ENCODE measurements around the gene DAPK1.

The DAPK1 gene

DNA sequence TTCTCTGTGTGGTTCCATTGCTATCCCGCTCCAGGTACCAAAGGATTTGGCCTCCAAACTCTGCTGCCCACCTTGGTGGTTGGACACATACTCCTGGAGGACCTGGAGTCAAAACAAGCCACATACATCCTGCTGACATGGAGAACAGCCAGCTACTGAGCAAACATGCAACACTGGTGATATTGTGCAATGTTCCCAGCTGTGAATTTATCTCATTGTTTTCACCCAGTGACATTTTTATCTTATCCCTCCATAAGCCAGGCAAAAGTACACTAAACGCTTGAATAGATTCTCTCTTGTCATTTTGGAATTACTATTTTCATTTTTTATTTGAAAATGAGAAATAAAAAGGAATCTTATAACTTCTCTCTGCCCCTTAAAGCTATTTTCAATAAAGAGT is 217.2 kb downstream of the DAPK1 start:
- Mint-ChIP-seq H3K4me1 (no peaks in the 10 kb centered on the region), H3K9me3 (no peaks in the 10 kb centered on the region), H3K27me3 (peaks cover 13% of the 10 kb centered on the region), H3K27ac (no peak overlapping the region), H3K4me3 (no peak overlapping the region)
- DNase-seq: no peak
- no peak for ATAC-seq

DNA sequence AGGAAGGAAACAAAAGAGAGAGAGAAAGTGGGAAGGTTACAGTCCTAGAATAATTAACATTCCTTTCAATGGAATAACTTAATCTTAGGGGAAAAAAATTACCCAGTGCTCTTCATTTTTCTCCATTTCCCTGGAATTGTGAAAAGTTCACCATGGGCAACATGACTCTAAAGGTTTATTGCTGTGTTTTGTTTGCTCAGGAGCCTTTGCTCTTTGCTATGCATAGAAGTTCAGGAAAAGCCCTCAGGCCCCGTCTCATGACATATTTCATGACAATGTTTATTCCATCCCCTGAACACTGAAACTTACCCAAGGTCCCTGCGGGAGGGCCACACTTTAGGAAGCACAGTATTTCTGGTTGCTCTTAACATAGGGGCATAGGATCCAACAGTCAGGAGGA is 218.5 kb downstream of the DAPK1 start:
- no peak for ATAC-seq
- no peak overlapping the region for H3K4me3 Mint-ChIP-seq
- no peak for DNase-seq
- peaks cover 15% of the 10 kb centered on the region for H3K27me3 Mint-ChIP-seq
- no peaks in the 10 kb centered on the region for H3K4me1 Mint-ChIP-seq
- no peaks in the 10 kb centered on the region for H3K9me3 Mint-ChIP-seq
- H3K27ac Mint-ChIP-seq: no peak overlapping the region

DNA sequence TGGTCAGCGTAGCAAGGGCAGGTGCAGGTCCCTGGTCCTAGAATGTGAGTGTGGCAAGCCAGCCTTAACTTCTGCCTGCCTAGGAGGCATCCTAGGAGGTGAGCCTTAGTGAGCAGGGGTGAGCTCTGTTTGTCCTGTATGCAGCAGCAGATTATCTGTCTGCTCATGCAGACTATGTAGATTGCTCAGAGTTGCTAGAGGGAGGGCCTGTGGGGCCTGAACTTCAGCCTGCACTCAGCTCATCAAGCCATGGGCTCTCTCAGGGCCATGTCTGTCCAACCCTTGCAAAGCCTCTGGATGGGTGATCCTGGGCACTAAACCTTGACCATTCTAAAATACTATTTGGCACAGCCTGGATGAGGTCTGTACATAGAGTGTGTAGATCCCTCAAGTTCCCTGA is 219.8 kb downstream of the DAPK1 start:
- peaks cover 26% of the 10 kb centered on the region for H3K27me3 Mint-ChIP-seq
- DNase-seq (no peak), ATAC-seq (peak; percentile 20)
- H3K9me3 Mint-ChIP-seq: no peaks in the 10 kb centered on the region
- no peak overlapping the region for H3K27ac Mint-ChIP-seq
- no peak overlapping the region for H3K4me3 Mint-ChIP-seq
- no peaks in the 10 kb centered on the region for H3K4me1 Mint-ChIP-seq

DNA sequence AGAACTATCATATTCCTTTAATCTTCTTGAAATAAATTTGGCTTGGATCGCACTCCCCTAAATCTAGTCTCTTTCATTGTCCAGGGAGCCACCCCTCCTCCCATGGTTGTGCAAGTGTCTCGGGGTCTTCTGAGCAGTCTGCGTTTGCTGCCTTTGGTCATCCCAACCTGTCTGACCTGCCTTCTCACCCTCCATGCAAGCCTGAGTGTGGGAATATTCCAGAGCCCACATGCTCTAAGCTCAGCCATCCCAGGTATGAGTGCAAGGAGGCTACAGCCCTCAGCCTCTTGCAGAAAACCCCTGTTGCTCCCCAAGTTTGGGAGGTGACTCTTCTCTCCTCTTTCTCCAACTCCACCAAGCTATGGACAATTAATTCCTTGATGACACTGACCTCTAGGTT is 220.6 kb downstream of the DAPK1 start:
- DNase-seq: no peak
- no peaks in the 10 kb centered on the region for H3K9me3 Mint-ChIP-seq
- H3K4me1 Mint-ChIP-seq: no peaks in the 10 kb centered on the region
- H3K4me3 Mint-ChIP-seq: no peak overlapping the region
- ATAC-seq: no peak
- no peak overlapping the region for H3K27ac Mint-ChIP-seq
- H3K27me3 Mint-ChIP-seq: peaks cover 26% of the 10 kb centered on the region

DNA sequence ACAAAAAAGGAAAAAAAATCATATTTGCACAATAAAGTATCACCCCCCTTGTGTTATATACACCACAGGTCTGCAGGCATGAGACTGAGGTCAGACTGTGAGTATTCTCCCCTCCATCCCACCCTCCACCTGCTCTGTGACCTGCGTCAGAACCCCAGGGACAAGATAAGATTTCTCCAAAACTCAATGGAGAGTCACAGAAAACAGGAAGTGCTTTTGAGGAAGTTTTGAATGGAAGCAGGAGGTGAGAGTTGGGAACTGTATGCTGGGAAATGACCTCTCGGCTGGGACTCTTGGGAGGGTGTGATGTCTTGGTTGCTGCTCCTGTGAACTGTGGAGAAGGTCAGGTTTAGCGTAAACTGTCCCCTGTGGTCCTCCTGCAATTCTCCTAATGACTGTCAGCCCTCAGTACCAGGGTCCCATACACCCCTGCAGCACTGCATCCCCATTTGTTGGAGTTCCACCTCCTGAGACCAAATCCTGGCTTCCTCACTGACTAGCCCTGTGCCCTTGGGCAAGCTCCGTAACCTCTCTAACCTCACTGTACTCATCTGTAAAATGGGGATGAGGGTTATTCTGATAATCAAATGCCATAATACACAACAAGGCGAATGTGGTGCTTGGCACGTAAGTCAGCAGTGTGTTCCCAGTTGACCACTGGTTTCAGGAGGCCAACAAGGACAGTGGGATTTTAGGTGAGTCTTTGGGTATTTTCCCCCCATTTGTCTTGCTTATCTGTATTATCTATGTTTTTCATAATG is 221.4 kb downstream of the DAPK1 start:
- Mint-ChIP-seq H3K4me1 (no peaks in the 10 kb centered on the region), H3K4me3 (no peak overlapping the region), H3K27me3 (peaks cover 28% of the 10 kb centered on the region), H3K9me3 (no peaks in the 10 kb centered on the region), H3K27ac (no peak overlapping the region)
- ATAC-seq (no peak), DNase-seq (no peak)

DNA sequence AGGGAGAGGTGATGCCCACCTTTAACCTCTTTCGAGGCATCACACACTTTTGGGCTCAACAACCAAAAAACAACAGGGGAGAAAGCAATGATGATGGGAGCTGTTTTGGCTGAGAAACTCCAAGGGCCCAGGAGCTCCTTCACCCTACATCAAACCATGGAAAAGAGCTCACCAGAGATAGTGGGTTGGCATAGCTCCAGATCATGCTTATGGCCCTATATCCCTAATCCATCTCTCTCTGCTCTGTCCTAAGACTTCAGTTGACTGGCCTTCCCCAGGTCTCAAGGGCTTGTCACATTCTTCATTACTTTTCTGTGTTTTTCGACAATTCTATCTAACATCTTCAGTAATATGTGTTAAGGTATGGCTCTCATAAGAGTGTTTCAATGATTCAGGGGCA is 222.5 kb downstream of the DAPK1 start:
- ATAC-seq: no peak
- Mint-ChIP-seq H3K27ac (no peak overlapping the region), H3K4me1 (no peaks in the 10 kb centered on the region), H3K27me3 (peaks cover 40% of the 10 kb centered on the region), H3K9me3 (no peaks in the 10 kb centered on the region), H3K4me3 (no peak overlapping the region)
- DNase-seq: no peak

DNA sequence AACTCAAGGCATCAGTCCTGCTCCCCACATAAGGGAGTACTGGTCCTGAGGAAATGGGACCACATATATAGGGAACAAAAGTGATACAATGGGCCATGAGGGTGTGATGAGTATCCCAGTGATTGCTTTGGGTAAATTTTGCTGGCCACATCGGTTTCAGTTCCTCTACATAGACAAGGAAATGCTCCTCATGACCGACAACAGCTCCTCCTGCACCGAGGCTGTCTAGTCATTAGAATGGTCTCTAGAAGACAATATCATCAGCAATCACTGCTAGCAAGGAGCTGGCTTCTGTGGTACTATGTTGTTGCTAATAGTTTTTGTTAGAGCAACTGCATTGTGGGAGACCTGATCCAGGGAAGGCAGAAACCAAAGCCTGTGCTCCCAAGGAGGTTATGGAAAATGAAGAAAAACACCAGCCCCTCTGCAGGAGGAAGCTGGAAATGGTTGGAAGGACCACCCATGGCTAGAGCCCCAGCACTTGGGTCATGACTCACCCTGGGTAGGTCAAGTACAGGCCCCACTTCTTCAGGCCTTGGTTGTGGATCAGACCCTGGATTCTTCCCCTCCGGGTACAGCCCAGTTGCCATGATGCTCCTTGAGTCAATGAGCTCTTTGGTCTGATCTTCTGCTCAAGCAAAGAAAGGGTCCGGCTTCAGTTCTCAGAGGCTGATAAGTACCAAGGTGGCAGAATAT is 224.9 kb downstream of the DAPK1 start:
- Mint-ChIP-seq H3K27ac (no peak overlapping the region), H3K9me3 (no peaks in the 10 kb centered on the region), H3K4me3 (no peak overlapping the region), H3K4me1 (peaks cover 13% of the 10 kb centered on the region), H3K27me3 (peaks cover 61% of the 10 kb centered on the region)
- DNase-seq (no peak), ATAC-seq (no peak)

DNA sequence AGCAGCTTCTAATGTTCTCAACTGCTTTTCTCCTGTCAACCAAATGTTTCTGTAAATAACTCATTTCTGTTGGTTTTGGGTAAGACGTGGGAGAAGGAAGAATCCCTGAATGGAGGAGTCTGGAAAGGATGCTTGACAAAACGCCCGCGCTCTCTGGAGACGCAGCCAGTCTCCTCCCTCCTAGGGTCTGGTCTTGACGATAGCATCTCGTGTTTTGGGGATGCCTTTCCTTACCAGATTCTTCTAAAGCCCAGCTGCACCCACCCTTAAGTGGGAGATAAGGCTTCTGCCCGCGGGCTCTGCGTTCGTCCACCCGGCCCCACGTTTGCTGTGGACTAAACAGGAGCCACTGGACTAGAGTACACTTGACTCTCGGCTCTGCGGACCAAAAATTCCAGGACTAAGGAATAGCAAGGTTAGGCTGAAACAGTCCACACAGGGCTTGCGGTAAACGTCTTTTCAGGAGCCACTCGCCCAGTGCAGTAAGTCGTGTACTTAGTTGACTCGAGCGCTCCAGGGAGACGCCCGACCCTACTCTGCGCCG is 227.8 kb downstream of the DAPK1 start:
- ATAC-seq: peak; percentile 10
- peak overlapping the region; percentile 82 to 86 for H3K4me3 Mint-ChIP-seq
- no peak overlapping the region for H3K27ac Mint-ChIP-seq
- no peaks in the 10 kb centered on the region for H3K9me3 Mint-ChIP-seq
- peaks cover 13% of the 10 kb centered on the region for H3K4me1 Mint-ChIP-seq
- DNase-seq: no peak
- peaks cover 62% of the 10 kb centered on the region for H3K27me3 Mint-ChIP-seq

DNA sequence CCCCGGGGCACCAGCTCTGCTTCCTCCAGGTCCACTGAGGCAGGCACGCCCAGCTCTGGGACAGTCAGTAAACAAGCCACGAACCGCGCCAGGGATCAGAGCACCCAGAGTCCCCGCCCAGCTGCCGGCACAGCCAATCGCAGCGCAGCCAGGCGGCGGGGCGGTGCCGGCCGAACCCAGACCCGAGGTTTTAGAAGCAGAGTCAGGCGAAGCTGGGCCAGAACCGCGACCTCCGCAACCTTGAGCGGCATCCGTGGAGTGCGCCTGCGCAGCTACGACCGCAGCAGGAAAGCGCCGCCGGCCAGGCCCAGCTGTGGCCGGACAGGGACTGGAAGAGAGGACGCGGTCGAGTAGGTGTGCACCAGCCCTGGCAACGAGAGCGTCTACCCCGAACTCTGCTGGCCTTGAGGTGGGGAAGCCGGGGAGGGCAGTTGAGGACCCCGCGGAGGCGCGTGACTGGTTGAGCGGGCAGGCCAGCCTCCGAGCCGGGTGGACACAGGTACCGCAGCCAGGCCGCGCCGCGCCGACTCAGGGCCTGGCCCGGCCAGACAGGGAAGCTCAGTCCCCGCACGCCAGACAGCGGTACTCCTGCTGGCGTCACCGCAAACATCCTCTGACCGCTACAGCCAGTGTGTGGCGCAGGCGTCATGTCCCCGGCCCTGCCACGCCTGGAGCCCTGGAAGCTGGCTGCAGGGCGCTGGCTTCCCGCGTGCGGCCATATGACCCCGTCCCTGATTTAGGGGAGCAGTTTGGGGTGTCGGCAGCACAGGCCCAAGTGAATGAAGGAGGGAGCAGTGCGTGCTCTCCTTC is 228.4 kb downstream of the DAPK1 start, which contains the start of gene CTSL:
CTSL (plus strand) TSS at position 220 of the 810 bp plus-strand sequence. CDS start 1,485 bp downstream, outside the sequence.
- Mint-ChIP-seq H3K27me3 (peaks cover 67% of the 10 kb centered on the region), H3K27ac (peak within 1 kb of the TSS in 1 of 2 donors; percentile 40), H3K4me3 (peak within 1 kb of the TSS; percentile 82 to 86), H3K9me3 (no peaks in the 10 kb centered on the region), H3K4me1 (peaks cover 13% of the 10 kb centered on the region)
- ATAC-seq: peak; percentile 67
- peak; percentile 5 to 14 for DNase-seq

DNA sequence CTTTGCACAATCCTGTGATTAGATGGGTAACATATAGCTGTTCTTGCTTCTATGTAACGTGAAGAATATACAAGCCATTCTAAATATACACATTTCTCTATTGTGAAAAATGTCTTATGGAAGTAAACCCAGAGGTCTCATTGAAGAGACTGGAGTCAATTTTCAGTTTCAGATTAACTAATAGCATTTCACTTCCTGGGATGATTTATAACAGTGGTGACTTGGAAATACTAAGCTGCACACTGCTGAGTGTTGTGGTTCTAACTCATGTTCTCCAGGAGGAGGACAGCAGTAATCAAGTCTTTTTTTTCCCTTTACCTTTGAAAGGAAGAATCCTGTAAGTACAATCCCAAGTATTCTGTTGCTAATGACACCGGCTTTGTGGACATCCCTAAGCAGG is 231.6 kb downstream of the DAPK1 start:
- H3K27ac Mint-ChIP-seq: no peak overlapping the region
- H3K27me3 Mint-ChIP-seq: peaks cover 76% of the 10 kb centered on the region
- no peak for ATAC-seq
- no peak for DNase-seq
- no peak overlapping the region for H3K4me3 Mint-ChIP-seq
- H3K4me1 Mint-ChIP-seq: peaks cover 13% of the 10 kb centered on the region
- H3K9me3 Mint-ChIP-seq: peaks cover 0 to 6% of the 10 kb centered on the region in 2 donors

DNA sequence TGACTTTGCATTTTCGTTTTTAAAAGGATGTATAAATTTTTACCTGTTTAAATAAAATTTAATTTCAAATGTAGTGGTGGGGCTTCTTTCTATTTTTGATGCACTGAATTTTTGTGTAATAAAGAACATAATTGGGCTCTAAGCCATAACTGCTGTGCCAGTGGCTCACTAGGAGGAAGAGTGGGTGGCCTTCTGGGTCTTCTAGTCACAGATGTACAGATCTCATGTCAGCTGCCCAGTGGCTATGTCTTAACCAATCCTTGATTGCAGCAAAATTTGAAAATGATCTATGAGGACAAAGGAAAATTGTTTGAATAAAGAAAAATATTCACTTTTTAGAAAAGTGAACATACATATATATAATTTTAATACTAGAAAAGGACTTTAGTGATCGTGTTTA is 233.7 kb downstream of the DAPK1 start:
- H3K27ac Mint-ChIP-seq: no peak overlapping the region
- peaks cover 0 to 6% of the 10 kb centered on the region in 2 donors for H3K9me3 Mint-ChIP-seq
- H3K27me3 Mint-ChIP-seq: peaks cover 56% of the 10 kb centered on the region
- no peak overlapping the region for H3K4me3 Mint-ChIP-seq
- no peak for DNase-seq
- peaks cover 2% of the 10 kb centered on the region for H3K4me1 Mint-ChIP-seq
- no peak for ATAC-seq

DNA sequence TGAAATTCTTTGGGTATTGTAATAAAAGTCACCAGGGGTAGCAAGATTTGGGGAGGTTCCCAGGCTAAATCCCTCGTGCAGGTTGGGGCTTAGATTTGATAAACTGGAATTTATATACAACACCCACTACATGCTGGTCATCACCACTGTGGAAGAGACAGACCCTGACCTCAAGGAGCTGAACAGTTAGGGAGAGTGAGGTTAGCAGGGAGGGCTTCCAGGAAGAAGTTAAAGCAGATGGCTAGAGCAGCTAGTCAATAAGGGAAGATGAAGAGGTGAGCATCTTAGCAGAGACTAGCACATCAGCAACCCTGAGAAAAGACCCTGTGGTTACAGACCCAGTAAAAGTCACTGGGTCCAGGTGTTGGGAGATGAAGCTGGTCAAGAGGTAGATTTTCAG is 234.7 kb downstream of the DAPK1 start:
- peaks cover 48% of the 10 kb centered on the region for H3K27me3 Mint-ChIP-seq
- no peaks in the 10 kb centered on the region for H3K4me1 Mint-ChIP-seq
- H3K27ac Mint-ChIP-seq: no peak overlapping the region
- no peak for ATAC-seq
- peaks cover 0 to 6% of the 10 kb centered on the region in 2 donors for H3K9me3 Mint-ChIP-seq
- no peak for DNase-seq
- H3K4me3 Mint-ChIP-seq: no peak overlapping the region

DNA sequence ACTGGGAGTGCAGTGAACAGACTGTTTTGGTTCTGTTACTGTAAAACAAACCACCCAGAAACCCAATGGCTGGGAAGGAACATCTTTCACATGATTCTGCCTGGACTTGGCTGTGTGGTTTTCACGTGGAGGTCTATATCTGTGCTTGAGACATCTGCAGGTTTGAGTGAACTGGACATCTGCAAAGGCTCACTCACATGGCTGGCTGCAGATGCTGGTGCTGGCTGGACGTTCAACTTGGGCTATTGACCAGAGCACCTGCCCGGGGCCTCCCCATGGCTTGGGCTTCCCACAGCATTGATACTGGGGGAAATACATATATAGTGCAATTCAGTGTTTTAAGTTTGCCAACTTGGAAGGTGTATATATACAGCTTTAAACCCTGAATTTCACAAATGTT is 235.1 kb downstream of the DAPK1 start:
- Mint-ChIP-seq H3K9me3 (peaks cover 0 to 6% of the 10 kb centered on the region in 2 donors), H3K27ac (no peak overlapping the region), H3K4me3 (no peak overlapping the region), H3K27me3 (peaks cover 44% of the 10 kb centered on the region), H3K4me1 (no peaks in the 10 kb centered on the region)
- ATAC-seq: no peak
- DNase-seq: no peak

DNA sequence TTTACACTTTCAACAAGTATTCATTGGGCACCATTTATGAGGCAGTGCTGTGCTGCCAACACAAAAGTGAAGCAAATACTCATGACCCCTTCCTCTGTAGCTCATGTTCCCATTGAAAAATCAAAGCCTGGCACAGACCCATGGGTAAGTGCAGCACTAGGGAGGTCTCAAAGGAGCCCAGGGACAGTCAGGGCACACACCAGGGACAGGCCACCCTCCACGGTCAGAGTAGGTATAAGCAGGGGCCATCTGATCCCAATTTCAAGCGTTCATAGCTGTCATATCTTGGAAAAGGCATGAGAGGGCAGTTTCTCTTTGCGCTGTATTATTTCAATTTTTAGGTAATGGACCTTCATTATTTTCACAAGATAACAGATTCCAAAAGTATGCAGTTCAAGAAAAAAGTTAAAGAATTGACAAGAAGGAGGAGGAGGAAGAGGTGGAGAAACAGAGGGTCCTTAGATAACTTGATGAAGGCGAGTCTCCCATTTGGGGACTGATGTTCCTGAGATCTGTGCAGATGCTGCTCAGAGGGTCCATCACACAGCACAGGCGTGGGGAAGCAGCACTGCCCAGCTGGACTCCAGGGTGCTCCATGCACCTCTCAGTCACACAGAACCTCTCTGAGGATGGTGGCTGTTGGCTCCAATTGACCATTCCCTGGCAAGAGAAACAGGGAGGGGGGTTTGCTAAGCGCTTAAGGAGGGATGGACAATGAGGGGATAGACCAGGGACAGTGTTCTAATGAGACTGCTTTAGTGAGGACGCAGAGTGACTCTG is 235.8 kb downstream of the DAPK1 start:
- Mint-ChIP-seq H3K27ac (peak overlapping the region; percentile 46 to 76), H3K4me1 (no peaks in the 10 kb centered on the region), H3K27me3 (peaks cover 38% of the 10 kb centered on the region), H3K9me3 (peaks cover 0 to 6% of the 10 kb centered on the region in 2 donors), H3K4me3 (no peak overlapping the region)
- DNase-seq (no peak), ATAC-seq (no peak)

DNA sequence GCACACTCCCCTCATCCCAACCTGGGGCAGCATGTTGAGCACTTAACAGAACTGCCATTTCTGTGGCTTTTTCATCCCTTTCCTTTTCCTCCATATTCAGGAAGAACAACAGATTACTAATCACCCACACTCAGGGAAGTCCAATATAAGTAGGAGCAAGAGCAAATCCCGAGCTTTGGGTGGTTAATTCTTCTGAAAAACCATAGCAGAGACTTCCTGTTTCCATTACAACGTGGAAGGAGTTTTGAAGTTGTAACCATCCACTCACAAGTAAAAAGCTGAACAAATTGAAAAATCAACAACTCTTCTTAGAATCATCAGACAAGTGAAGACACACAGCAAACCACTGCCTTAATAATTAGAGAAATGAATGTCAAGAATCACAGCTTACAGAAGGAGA is 236.4 kb downstream of the DAPK1 start:
- H3K4me3 Mint-ChIP-seq: no peak overlapping the region
- H3K27ac Mint-ChIP-seq: peak overlapping the region in 1 of 2 donors; percentile 90
- H3K27me3 Mint-ChIP-seq: peaks cover 38% of the 10 kb centered on the region
- DNase-seq (no peak), ATAC-seq (no peak)
- no peaks in the 10 kb centered on the region for H3K4me1 Mint-ChIP-seq
- peaks cover 0 to 6% of the 10 kb centered on the region in 2 donors for H3K9me3 Mint-ChIP-seq

Measured in stimulated activated naive CD8-positive, alpha-beta T cell treated with anti-CD3 and anti-CD28 coated beads, Interleukin-15, amount 100 ng/mL, for 72 hours (primary cell).